Endothelial cell of umbilical vein (primary cell): ENCODE measurements around the gene CHRNA7. TPM values are rescaled to one million over a fixed set of nuclear protein-coding genes. Genes with fewer than 3 reads are reported as not detected.

ENCODE experiments used
- BruUV-seq: library from RNA; stranded (reverse); fragments of 400-500 nt; replicated peaks from 2 replicates; lab custom pipeline; 2021; lab: Mats Ljungman, UMichigan
- CTCF ChIA-PET: fragments of 300-600, 350-600 bp; sonication (Branson Sonifier 250); formaldehyde crosslinking; loops from one replicate; lab custom pipeline; 2021; ENCODE audit warnings: antibody characterized with exemption, inconsistent platforms; lab: Charles Lee
- POLR2A ChIA-PET: fragments of 300-600, 350-600 bp; sonication (Branson Sonifier 250); formaldehyde crosslinking; loops from one replicate; lab custom pipeline; 2021; ENCODE audit warnings: antibody characterized with exemption, inconsistent platforms; lab: Charles Lee
- DNase-seq: peaks from one replicate; pipeline ENCODE4 v3.0.0-alpha.2; 2011; ENCODE audit warnings: low read depth, low spot score
- FAIRE-seq: peaks from 2 replicates; lab custom pipeline; 2011; peaks lifted over from hg19 to GRCh38; lab: Jason Lieb, UNC
- H2AFZ ChIP-seq: 2 replicates; pipeline ENCODE4 v1.6.0; 2012; ENCODE audit warnings: low read depth, low read length, control low read depth, inconsistent platforms
- H3K27ac ChIP-seq: 2 replicates; pipeline ENCODE4 v1.5.1; 2011; ENCODE audit warnings: low read depth, mild to moderate bottlenecking, control low read depth, low read length, moderate library complexity; ENCODE audit not compliant: insufficient read depth
- H3K27me3 ChIP-seq, 2 experiments: 2 replicates each; pipeline versions ENCODE4 v1.6.0 to v1.6.1; 2011; ENCODE audit warnings: low read length in 2 of 2, mixed read lengths in 1 of 2; ENCODE audit not compliant: control insufficient read depth in 2 of 2, insufficient read depth in 2 of 2
- H3K36me3 ChIP-seq, 2 experiments: 2 replicates in 1 of 2; 3 replicates in 1 of 2; pipeline ENCODE4 v1.5.1; 2011; ENCODE audit warnings: low read length in 2 of 2, mild to moderate bottlenecking in 1 of 2, moderate library complexity in 1 of 2; ENCODE audit not compliant: control insufficient read depth in 2 of 2, insufficient read depth in 2 of 2; ENCODE audit errors: extremely low read depth in 1 of 2
- H3K4me1 ChIP-seq: 3 replicates; pipeline ENCODE4 v1.5.1; 2011; ENCODE audit warnings: mild to moderate bottlenecking, low read length; ENCODE audit not compliant: control insufficient read depth, insufficient read depth; ENCODE audit errors: extremely low read depth
- H3K4me2 ChIP-seq: 2 replicates; pipeline ENCODE4 v1.6.1; 2011; ENCODE audit warnings: low read length, control low read depth, mixed read lengths; ENCODE audit not compliant: insufficient read depth
- H3K4me3 ChIP-seq, 3 experiments: fragments of 200-600 bp in 1 of 3; sonication (generic), shearing (Covaris generic) in 1 of 3; replicated peaks in 1 of 3; 2 replicates each; pipeline ENCODE4 v1.5.1; 2011 to 2016; ENCODE audit warnings: control low read depth in 3 of 3, low read length in 3 of 3, mild to moderate bottlenecking in 2 of 3, inconsistent platforms in 1 of 3, low read depth in 1 of 3, moderate library complexity in 1 of 3; ENCODE audit not compliant: insufficient read depth in 1 of 3
- H3K79me2 ChIP-seq: 2 replicates; pipeline ENCODE4 v1.6.0; 2012; ENCODE audit warnings: low read length, inconsistent platforms; ENCODE audit not compliant: control insufficient read depth, insufficient read depth
- H3K9ac ChIP-seq: replicated peaks from 2 replicates; pipeline ENCODE3; 2011; ENCODE audit warnings: low read length, control low read depth; ENCODE audit not compliant: insufficient read depth; ENCODE audit errors: extremely low read depth
- H3K9me1 ChIP-seq: replicated peaks from 3 replicates; pipeline ENCODE4 v1.6.0; 2011; ENCODE audit warnings: mild to moderate bottlenecking, low read length; ENCODE audit not compliant: control insufficient read depth, insufficient read depth; ENCODE audit errors: extremely low read depth
- H3K9me3 ChIP-seq: replicated peaks from 2 replicates; pipeline ENCODE4 v1.5.1; 2012; ENCODE audit warnings: low read length, inconsistent platforms; ENCODE audit not compliant: control insufficient read depth, insufficient read depth
- H4K20me1 ChIP-seq: replicated peaks from 2 replicates; pipeline ENCODE3; 2011; ENCODE audit warnings: mild to moderate bottlenecking, low read length; ENCODE audit not compliant: control insufficient read depth, insufficient read depth; ENCODE audit errors: extremely low read depth
- JUN ChIP-seq: IDR thresholded peaks from 2 replicates; pipeline ENCODE4 v1.6.1; 2011; ENCODE audit warnings: borderline replicate concordance, low read depth; ENCODE audit not compliant: insufficient read length, insufficient read depth
- dilution Hi-C: fragments of 300-500 bp; cut with MboI; formaldehyde crosslinking; loops from one replicate; pipeline ENCODE4 v1.15.0; 2019; ENCODE audit warnings: low sequenced_read_pairs; ENCODE audit not compliant: extremely low pct_ligation_motif_present
- intact Hi-C: fragments of 100-400 bp; cut with micrococcal nuclease; formaldehyde crosslinking; loops from one replicate; pipeline ENCODE4 v1.10.0; 2022
- polyA plus RNA-seq, 4 experiments: library from polyadenylated mRNA; depleted of rRNA in 3 of 4; stranded (reverse) in 3 of 4; unstranded in 1 of 4; fragments of >200 nt; gene quantifications; 2 replicates each; pipeline versions ENCODE4 v1.2.1 to v1.2.3, GENCODE V29; 2011 to 2012; ENCODE audit warnings: missing spikeins in 1 of 4
- total RNA-seq: library from RNA; stranded (reverse); gene quantifications from 2 replicates; pipeline ENCODE4 v1.2.3, GENCODE V29; 2021
- TF ChIP-seq, protein P1 (sequence below): IDR thresholded peaks from 2 replicates; pipeline ENCODE4 v1.6.1; 2011; ENCODE audit not compliant: insufficient read depth, insufficient read length

The CHRNA7 gene
- total and polyA plus RNA-seq, 2 donors (not counting 3 experiments of a cell fraction or from before 2014, with no cell fraction given): 0.70 to 2.6 TPM

DNA sequence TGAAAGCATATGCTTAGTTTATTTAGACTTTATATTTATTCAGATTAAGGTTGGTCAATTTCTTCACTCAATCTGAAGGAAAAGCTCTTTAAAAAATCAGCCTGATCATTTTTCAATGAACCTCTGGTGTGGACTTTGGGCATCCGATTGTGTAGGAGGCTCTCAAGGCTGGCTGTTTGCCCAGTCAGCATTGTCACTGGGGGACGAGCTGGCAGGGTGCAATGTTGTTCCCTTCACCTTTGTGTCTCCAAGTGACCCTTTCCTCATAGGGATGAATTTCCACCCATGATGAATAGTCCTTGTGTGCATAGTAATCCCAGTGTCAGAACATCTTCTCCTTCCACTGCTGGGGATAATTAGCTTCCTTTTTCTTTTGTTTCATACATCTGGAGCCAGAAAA lies 102.5 kb downstream of the CHRNA7 start:
- no peaks in the 10 kb centered on the region for H3K4me1 ChIP-seq
- DNase-seq: no peak
- H3K27ac ChIP-seq: no peak overlapping the region
- BruUV-seq: no TSS peak
- TF ChIP-seq, protein P1, sequence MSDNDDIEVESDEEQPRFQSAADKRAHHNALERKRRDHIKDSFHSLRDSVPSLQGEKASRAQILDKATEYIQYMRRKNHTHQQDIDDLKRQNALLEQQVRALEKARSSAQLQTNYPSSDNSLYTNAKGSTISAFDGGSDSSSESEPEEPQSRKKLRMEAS: no peak
- no peak for TF ChIP-seq JUN
- no peak overlapping the region for H3K9ac ChIP-seq
- dilution Hi-C loops (no loop called here), intact Hi-C loops (loop anchor here (10.0 kb wide), 1 partner anchor 48 kb away; no protein-coding TSS in a partner anchor)
- H4K20me1 ChIP-seq: no peaks in the 10 kb centered on the region
- no peak for FAIRE-seq
- H3K4me2 ChIP-seq: no peak overlapping the region
- H3K9me1 ChIP-seq: no peaks in the 10 kb centered on the region
- no peaks in the 10 kb centered on the region for H3K9me3 ChIP-seq
- H3K4me3 ChIP-seq: no peak overlapping the region
- ChIA-PET CTCF (no interaction called here), POLR2A (no interaction called here)
- H2AFZ ChIP-seq: no peak overlapping the region
- no peaks in the 10 kb centered on the region for H3K79me2 ChIP-seq
- no peaks in the 10 kb centered on the region for H3K27me3 ChIP-seq
- no peaks in the 10 kb centered on the region for H3K36me3 ChIP-seq

DNA sequence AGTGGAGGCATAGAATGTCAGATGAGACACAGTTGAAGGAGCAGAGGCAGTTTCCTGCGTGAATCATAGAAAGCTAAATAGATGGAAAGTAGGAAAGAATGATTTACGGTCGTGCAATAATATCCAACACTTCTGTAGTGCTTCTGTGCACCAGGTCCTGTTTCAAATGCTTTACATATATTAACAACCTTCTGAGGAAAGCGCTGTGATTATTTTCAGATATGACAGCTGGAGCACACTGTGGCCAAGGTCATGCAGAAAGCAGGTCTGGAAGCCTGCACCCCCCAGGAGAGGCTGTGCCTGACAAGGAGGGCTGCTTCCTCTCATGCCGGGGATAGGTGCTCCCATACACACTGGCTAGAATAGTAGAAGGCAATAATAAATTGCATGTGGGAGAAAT lies 104.5 kb downstream of the CHRNA7 start:
- H3K27me3 ChIP-seq: no peaks in the 10 kb centered on the region
- no peaks in the 10 kb centered on the region for H3K36me3 ChIP-seq
- no peaks in the 10 kb centered on the region for H4K20me1 ChIP-seq
- H3K4me2 ChIP-seq: no peak overlapping the region
- no peaks in the 10 kb centered on the region for H3K9me3 ChIP-seq
- no peak overlapping the region for H3K9ac ChIP-seq
- H2AFZ ChIP-seq: no peak overlapping the region
- CTCF ChIA-PET: no interaction called here
- DNase-seq (no peak), FAIRE-seq (no peak)
- no peak for TF ChIP-seq JUN
- TF ChIP-seq, protein P1: no peak
- intact Hi-C loops: loop anchor here (10.0 kb wide), 1 partner anchor 50 kb away; no protein-coding TSS in a partner anchor
- no peaks in the 10 kb centered on the region for H3K79me2 ChIP-seq
- H3K27ac ChIP-seq: no peak overlapping the region
- BruUV-seq: no TSS peak
- H3K4me1 ChIP-seq: no peaks in the 10 kb centered on the region
- dilution Hi-C loops: no loop called here
- H3K4me3 ChIP-seq: no peak overlapping the region
- H3K9me1 ChIP-seq: no peaks in the 10 kb centered on the region
- POLR2A ChIA-PET: no interaction called here
